ENCODE measurements around the gene MKRN2.

The MKRN2 gene

GRCh38 chr3:12590096-12590495 is 33.2 kb downstream of the MKRN2 start:
- no peaks in the 10 kb centered on the region for H3K9me3 ChIP-seq (ENCODE audit: insufficient read depth, low read length)
- peaks cover 5% of the 10 kb centered on the region; the same call in 1 of the 2 replicates for H3K4me1 ChIP-seq (ENCODE audit: low read length)
- peaks cover 8% of the 10 kb centered on the region; the same call in 1 of the 2 replicates for H4K20me1 ChIP-seq (ENCODE audit: insufficient read depth, low read length)
- no peak overlapping the region for H3K27ac ChIP-seq (ENCODE audit: low read length)
- no peaks in the 10 kb centered on the region; the same call in 1 of the 2 replicates for H3K79me2 ChIP-seq (ENCODE audit: low read length)
- TF ChIP-seq CTCF (IDR thresholded peaks at IDR 0.05; ENCODE audit: low read depth, low read length): no peak
- TF ChIP-seq EZH2phosphoT487 (IDR thresholded peaks at IDR 0.05; ENCODE audit: low read depth): no peak
- H3K36me3 ChIP-seq (replicated peaks; ENCODE audit: low read depth, low read length): peaks cover 72% of the 10 kb centered on the region
- H3K4me3 ChIP-seq (ENCODE audit: low read length): no peak overlapping the region
- H3K9ac ChIP-seq (ENCODE audit: low read length): no peak overlapping the region
- no peak overlapping the region for H2AFZ ChIP-seq (ENCODE audit: low read depth, low read length)
- H3K4me2 ChIP-seq (ENCODE audit: low read length): no peak overlapping the region
- no peaks in the 10 kb centered on the region for H3K27me3 ChIP-seq (ENCODE audit: low read depth, low read length)

GRCh38 chr3:12591456-12591855 is 34.6 kb downstream of the MKRN2 start:
- H3K36me3 ChIP-seq (replicated peaks; ENCODE audit: low read depth, low read length): peaks cover 60% of the 10 kb centered on the region
- H3K4me2 ChIP-seq (ENCODE audit: low read length): no peak overlapping the region
- peaks cover 8% of the 10 kb centered on the region; the same call in 1 of the 2 replicates for H4K20me1 ChIP-seq (ENCODE audit: insufficient read depth, low read length)
- no peaks in the 10 kb centered on the region for H3K9me3 ChIP-seq (ENCODE audit: insufficient read depth, low read length)
- H3K9ac ChIP-seq (ENCODE audit: low read length): no peak overlapping the region
- TF ChIP-seq CTCF (IDR thresholded peaks at IDR 0.05; ENCODE audit: low read depth, low read length) (no peak), EZH2phosphoT487 (IDR thresholded peaks at IDR 0.05; ENCODE audit: low read depth) (no peak)
- no peak overlapping the region for H3K4me3 ChIP-seq (ENCODE audit: low read length)
- H2AFZ ChIP-seq (ENCODE audit: low read depth, low read length): no peak overlapping the region
- peaks cover 5% of the 10 kb centered on the region; the same call in 1 of the 2 replicates for H3K4me1 ChIP-seq (ENCODE audit: low read length)
- no peaks in the 10 kb centered on the region for H3K27me3 ChIP-seq (ENCODE audit: low read depth, low read length)
- no peak overlapping the region for H3K27ac ChIP-seq (ENCODE audit: low read length)
- H3K79me2 ChIP-seq (ENCODE audit: low read length): no peaks in the 10 kb centered on the region; the same call in 1 of the 2 replicates

GRCh38 chr3:12591997-12592715 is 35.3 kb downstream of the MKRN2 start:
- Histone ChIP-seq H3K4me2 (ENCODE audit: low read length) (no peak overlapping the region), H3K27me3 (ENCODE audit: low read depth, low read length) (no peaks in the 10 kb centered on the region), H4K20me1 (ENCODE audit: insufficient read depth, low read length) (peaks cover 8% of the 10 kb centered on the region; the same call in 1 of the 2 replicates), H3K36me3 (replicated peaks; ENCODE audit: low read depth, low read length) (peaks cover 58% of the 10 kb centered on the region), H3K9me3 (ENCODE audit: insufficient read depth, low read length) (no peaks in the 10 kb centered on the region), H3K4me3 (ENCODE audit: low read length) (no peak overlapping the region), H3K4me1 (ENCODE audit: low read length) (peaks cover 5% of the 10 kb centered on the region; the same call in 1 of the 2 replicates), H3K79me2 (ENCODE audit: low read length) (no peaks in the 10 kb centered on the region; the same call in 1 of the 2 replicates), H3K27ac (ENCODE audit: low read length) (no peak overlapping the region), H2AFZ (ENCODE audit: low read depth, low read length) (no peak overlapping the region), H3K9ac (ENCODE audit: low read length) (no peak overlapping the region)
- TF ChIP-seq EZH2phosphoT487 (IDR thresholded peaks at IDR 0.05; ENCODE audit: low read depth): no peak
- no peak for TF ChIP-seq CTCF (IDR thresholded peaks at IDR 0.05; ENCODE audit: low read depth, low read length)

GRCh38 chr3:12593473-12593872 is 36.6 kb downstream of the MKRN2 start:
- Histone ChIP-seq H3K4me1 (ENCODE audit: low read length) (peaks cover 5% of the 10 kb centered on the region; the same call in 1 of the 2 replicates), H3K4me2 (ENCODE audit: low read length) (no peak overlapping the region), H3K27me3 (ENCODE audit: low read depth, low read length) (no peaks in the 10 kb centered on the region), H2AFZ (ENCODE audit: low read depth, low read length) (no peak overlapping the region), H3K36me3 (replicated peaks; ENCODE audit: low read depth, low read length) (peaks cover 53% of the 10 kb centered on the region), H3K4me3 (ENCODE audit: low read length) (no peak overlapping the region), H3K9ac (ENCODE audit: low read length) (no peak overlapping the region), H4K20me1 (ENCODE audit: insufficient read depth, low read length) (peaks cover 4% of the 10 kb centered on the region; the same call in 1 of the 2 replicates), H3K27ac (ENCODE audit: low read length) (no peak overlapping the region), H3K9me3 (ENCODE audit: insufficient read depth, low read length) (no peaks in the 10 kb centered on the region), H3K79me2 (ENCODE audit: low read length) (no peaks in the 10 kb centered on the region; the same call in 1 of the 2 replicates)
- TF ChIP-seq EZH2phosphoT487 (IDR thresholded peaks at IDR 0.05; ENCODE audit: low read depth): no peak
- TF ChIP-seq CTCF (IDR thresholded peaks at IDR 0.05; ENCODE audit: low read depth, low read length): no peak

All from OCI-LY3 (cell line).